HTERT RPE-1 (cell line): Measurements from ENCODE around the gene E4F1.

Experiments used
- in situ Hi-C: fragments of 300-500 bp; cut with MboI; formaldehyde crosslinking; loops from 4 replicates; pipeline ENCODE4 v1.14.3; 2020; ENCODE audit warnings: low sequenced_read_pairs

The E4F1 gene

GRCh38 chr16:2271848-2272461 lies 48.6 kb downstream of the E4F1 start:
- in situ Hi-C loops = no loop called here

GRCh38 chr16:2273484-2273883 lies 50.1 kb downstream of the E4F1 start:
- in situ Hi-C loops = no loop called here

GRCh38 chr16:2273931-2274330 lies 50.5 kb downstream of the E4F1 start:
- in situ Hi-C loops = no loop called here

GRCh38 chr16:2275476-2276367 lies 52.3 kb downstream of the E4F1 start:
- in situ Hi-C loops = no loop called here

GRCh38 chr16:2276368-2277195 lies 53.2 kb downstream of the E4F1 start:
- in situ Hi-C loops = no loop called here

- in situ Hi-C loops = no loop called here
These were observed 54.3 kb downstream of the E4F1 start for GRCh38 chr16:2277466-2278271.

GRCh38 chr16:2278272-2278608 lies 54.8 kb downstream of the E4F1 start:
- in situ Hi-C loops = no loop called here

GRCh38 chr16:2278956-2279800 lies 55.8 kb downstream of the E4F1 start:
- in situ Hi-C loops = no loop called here

- in situ Hi-C loops = no loop called here
These were observed 57.1 kb downstream of the E4F1 start for GRCh38 chr16:2280461-2280860.

GRCh38 chr16:2280981-2281542 lies 57.7 kb downstream of the E4F1 start:
- in situ Hi-C loops = no loop called here

GRCh38 chr16:2282262-2282661 lies 58.9 kb downstream of the E4F1 start:
- in situ Hi-C loops = no loop called here

- in situ Hi-C loops = no loop called here
These were observed 59.6 kb downstream of the E4F1 start for GRCh38 chr16:2282866-2283555.

- in situ Hi-C loops = no loop called here
These were observed 60.8 kb downstream of the E4F1 start for GRCh38 chr16:2284001-2284770.

- in situ Hi-C loops = no loop called here
These were observed 61.6 kb downstream of the E4F1 start for GRCh38 chr16:2284797-2285576.
